ENCODE results near the gene DCUN1D3.

The DCUN1D3 gene

GRCh38 chr16:20918486-20919239 is 18.5 kb upstream of the DCUN1D3 start:
- DNase-seq: no peak

GRCh38 chr16:20916942-20917341 is 16.8 kb upstream of the DCUN1D3 start:
- DNase-seq: no peak

GRCh38 chr16:20916289-20916688 is 16.1 kb upstream of the DCUN1D3 start:
- no peak for DNase-seq

GRCh38 chr16:20911361-20911760 is 11.2 kb upstream of the DCUN1D3 start:
- no peak for DNase-seq

- peak; percentile 16 for DNase-seq
Measured at GRCh38 chr16:20910781-20911321, 10.7 kb upstream of the DCUN1D3 start.

- DNase-seq: no peak
Measured at GRCh38 chr16:20906341-20907255, 6.4 kb upstream of the DCUN1D3 start.

- DNase-seq: no peak
Measured at GRCh38 chr16:20905576-20905975, 5.4 kb upstream of the DCUN1D3 start.

- DNase-seq: peak; percentile 70
Measured at GRCh38 chr16:20904507-20905081, 4.4 kb upstream of the DCUN1D3 start.

- no peak for DNase-seq
Measured at GRCh38 chr16:20903899-20904506, 3.8 kb upstream of the DCUN1D3 start.

GRCh38 chr16:20903116-20903898 is 3.1 kb upstream of the DCUN1D3 start:
- DNase-seq: no peak

GRCh38 chr16:20902426-20902825 is 2.3 kb upstream of the DCUN1D3 start:
- no peak for DNase-seq

- peak; percentile 11 for DNase-seq
Measured at GRCh38 chr16:20901436-20902112, 1.4 kb upstream of the DCUN1D3 start.

GRCh38 chr16:20901068-20901435 is 894 bp upstream of the DCUN1D3 start:
- no peak for DNase-seq

GRCh38 chr16:20899477-20900298 is 470 bp downstream of the DCUN1D3 start:
- DNase-seq: no peak

- no peak for DNase-seq
Measured at GRCh38 chr16:20899071-20899470, 1.1 kb downstream of the DCUN1D3 start.

- no peak for DNase-seq
Measured at GRCh38 chr16:20897922-20898321, 2.2 kb downstream of the DCUN1D3 start.

- DNase-seq: no peak
Measured at GRCh38 chr16:20897253-20897897, 2.8 kb downstream of the DCUN1D3 start.

- DNase-seq: no peak
Measured at GRCh38 chr16:20894388-20894787, 5.8 kb downstream of the DCUN1D3 start.

GRCh38 chr16:20889625-20890275 is 10.4 kb downstream of the DCUN1D3 start:
- no peak for DNase-seq

GRCh38 chr16:20887207-20887606 is 13.0 kb downstream of the DCUN1D3 start:
- no peak for DNase-seq

Data from CD4-positive, alpha-beta T cell treated with Interleukin-4 for 4 hours (primary cell).